Measurements from ENCODE around the gene SMIM9. TPM values are rescaled to one million over a fixed set of nuclear protein-coding genes. Genes with fewer than 3 reads are reported as not detected.

SMIM9 gene
- polyA plus RNA-seq, 1 experiment, result not detected

Other genes with a start within 250 kb of the SMIM9 start
- not detected in 2 replicates for gene CTAG1A, start 249.5 kb downstream of the SMIM9 start, polyA plus RNA-seq (2011; rRNA removed)
- gene CTAG1B, start 215.4 kb downstream of the SMIM9 start, polyA plus RNA-seq (2011; rRNA removed), result not detected in 2 replicates
- not detected in 2 replicates for gene CTAG2, start 181.1 kb downstream of the SMIM9 start, polyA plus RNA-seq (2011; rRNA removed)
- 2.5 and 2.8 TPM in 2 replicates for gene GAB3, start 83.6 kb downstream of the SMIM9 start, polyA plus RNA-seq (2011; rRNA removed)
- 41.5 and 50.5 TPM in 2 replicates for gene DKC1, start 71.8 kb downstream of the SMIM9 start, polyA plus RNA-seq (2011; rRNA removed)
- gene MPP1, start 29.2 kb downstream of the SMIM9 start, polyA plus RNA-seq (2011; rRNA removed), result 29.7 and 30.3 TPM in 2 replicates
- gene F8A1, start 51.7 kb upstream of the SMIM9 start, polyA plus RNA-seq (2011; rRNA removed), result 0.94 and 1.5 TPM in 2 replicates
- 1.4 and 1.8 TPM in 2 replicates for gene F8, start 188.1 kb upstream of the SMIM9 start, polyA plus RNA-seq (2011; rRNA removed)
- 83.9 and 93.0 TPM in 2 replicates for gene FUNDC2, start 192.2 kb upstream of the SMIM9 start, polyA plus RNA-seq (2011; rRNA removed)
- gene CMC4, start 236.5 kb upstream of the SMIM9 start, polyA plus RNA-seq (2011; rRNA removed), result 9.9 and 10.1 TPM in 2 replicates
- 10.5 and 17.4 TPM in 2 replicates for gene MTCP1, start 236.5 kb upstream of the SMIM9 start, polyA plus RNA-seq (2011; rRNA removed)
- gene BRCC3, start 236.8 kb upstream of the SMIM9 start, polyA plus RNA-seq (2011; rRNA removed), result 18.7 and 23.0 TPM in 2 replicates